CD4-positive, alpha-beta T cell treated with Interleukin-1 beta for 1 hour (primary cell): ENCODE measurements around the gene SC5D.

Experiments used
- DNase-seq, 2 donors: peaks; one replicate each; pipeline ENCODE4 v3.0.0-alpha.2; 2020 to 2022

The SC5D gene, protein sequence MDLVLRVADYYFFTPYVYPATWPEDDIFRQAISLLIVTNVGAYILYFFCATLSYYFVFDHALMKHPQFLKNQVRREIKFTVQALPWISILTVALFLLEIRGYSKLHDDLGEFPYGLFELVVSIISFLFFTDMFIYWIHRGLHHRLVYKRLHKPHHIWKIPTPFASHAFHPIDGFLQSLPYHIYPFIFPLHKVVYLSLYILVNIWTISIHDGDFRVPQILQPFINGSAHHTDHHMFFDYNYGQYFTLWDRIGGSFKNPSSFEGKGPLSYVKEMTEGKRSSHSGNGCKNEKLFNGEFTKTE

DNA sequence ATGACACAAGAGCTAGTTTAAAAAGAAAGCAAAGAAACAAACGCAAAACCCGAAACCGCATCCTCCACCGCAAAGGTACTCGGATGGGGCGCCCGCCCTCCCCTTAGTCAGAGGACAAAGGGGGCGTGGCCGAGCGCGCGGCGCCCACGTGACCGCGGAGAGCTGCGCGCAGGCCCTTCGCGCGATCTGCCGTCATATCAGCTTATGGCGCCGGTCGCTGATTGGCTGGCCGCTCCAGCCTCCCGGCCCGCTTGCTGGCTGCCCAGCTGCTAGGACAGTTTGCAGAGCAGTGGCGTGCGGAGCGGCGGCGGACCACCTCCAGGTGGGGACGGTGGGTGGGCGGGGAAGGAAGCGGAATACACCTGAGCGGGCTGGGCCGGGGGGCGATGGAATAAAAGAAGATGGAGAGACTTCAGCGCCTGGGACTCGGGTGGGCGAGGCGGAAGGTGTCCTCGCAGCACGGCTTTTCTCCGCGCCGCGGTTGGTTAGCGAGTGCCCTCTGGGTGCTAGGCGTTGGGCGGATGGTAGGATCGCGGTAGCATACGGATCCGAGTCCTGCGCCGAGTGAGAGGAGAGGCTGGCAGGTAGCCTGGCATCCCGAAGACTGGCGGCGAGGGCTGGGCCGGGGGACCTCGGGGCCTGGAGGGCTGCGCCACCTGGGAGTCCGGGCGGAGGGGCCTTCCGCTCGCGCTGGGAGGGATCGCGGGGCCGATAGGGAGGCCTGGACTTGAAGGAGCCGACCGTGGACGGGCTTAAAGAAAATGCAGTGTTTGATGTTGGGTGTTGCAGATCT lies at the start of gene SC5D:
Gene SC5D, plus strand, starts transcription at position 277 of the 793 bp plus-strand sequence. CDS start 10,605 bp downstream, outside the sequence.
- peak; percentile 94 to 96 for DNase-seq

GRCh38 chr11:121244884-121245283 lies 47.7 kb upstream of the SC5D start:
- DNase-seq = no peak

GRCh38 chr11:121246021-121246768 lies 46.4 kb upstream of the SC5D start:
- DNase-seq = no peak

- DNase-seq = no peak
Measured at GRCh38 chr11:121246769-121247035, 45.9 kb upstream of the SC5D start.

DNA sequence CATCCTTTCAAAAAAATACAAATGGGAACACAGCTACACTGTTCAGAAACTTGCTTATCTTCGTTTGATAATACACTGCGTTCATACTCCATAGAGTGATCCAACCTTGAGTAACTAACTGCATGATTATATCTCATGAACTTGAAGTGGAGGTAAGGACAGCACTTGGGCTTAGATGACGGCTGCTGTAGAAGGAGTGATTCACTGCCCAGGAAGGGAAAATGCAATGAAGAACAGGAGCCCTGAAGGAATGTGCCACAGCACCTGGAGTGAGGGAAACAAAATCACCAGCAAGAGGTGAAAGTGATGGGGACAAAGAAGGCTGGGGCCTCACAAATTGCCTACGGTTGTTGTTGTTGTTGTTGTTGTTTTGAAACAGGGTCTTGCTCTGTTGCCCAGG lies 44.1 kb upstream of the SC5D start:
- no peak for DNase-seq

DNA sequence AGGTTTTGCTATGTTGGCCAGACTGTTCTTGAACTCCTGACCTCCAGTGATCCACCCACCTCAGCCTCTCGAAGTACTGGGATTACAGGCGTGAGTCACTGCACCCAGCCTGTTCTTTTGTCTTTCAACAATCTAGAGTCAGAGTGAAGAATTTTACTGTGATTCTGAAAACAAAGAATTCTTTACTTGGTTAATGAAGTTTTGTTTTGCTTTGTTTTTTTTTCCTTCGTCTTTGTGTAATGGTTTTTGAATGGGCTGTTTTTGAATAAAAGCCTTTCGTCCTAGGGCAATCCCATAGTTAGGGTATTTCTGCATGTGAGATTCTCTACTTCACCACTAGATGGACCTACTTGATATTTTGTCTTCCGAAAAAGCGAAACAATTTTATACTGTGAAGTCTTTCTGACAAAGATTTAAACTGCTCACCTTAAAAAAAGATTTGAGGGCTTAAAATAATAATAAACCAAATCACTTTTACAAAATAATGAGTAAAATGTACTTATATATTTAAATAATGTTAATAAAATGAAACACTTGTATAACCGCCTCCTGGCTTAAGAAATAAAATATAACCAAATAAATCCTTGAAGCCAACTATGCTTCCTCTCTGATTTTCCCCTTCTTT lies 43.4 kb upstream of the SC5D start:
- peak in 1 of 2 donors; percentile 47 for DNase-seq

DNA sequence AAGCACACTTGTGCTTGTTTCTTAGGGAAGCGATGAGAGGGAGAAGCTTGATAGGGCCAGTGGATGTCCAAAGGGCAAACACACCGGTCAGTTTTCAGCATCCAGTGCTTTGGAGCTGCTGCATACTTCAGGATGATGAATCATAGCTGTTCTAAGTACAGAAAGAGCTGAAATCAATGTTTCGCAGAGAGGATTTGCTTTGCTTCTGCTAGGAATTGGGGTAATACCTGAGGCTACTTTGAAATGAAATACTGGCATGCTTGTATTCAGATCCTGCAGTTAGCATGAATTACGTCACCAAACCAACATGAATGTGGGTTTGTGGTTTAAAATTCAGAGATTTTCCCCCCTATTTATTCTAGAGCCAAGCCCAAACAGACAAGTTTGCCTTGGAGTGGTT lies 41.7 kb upstream of the SC5D start:
- no peak for DNase-seq

- no peak for DNase-seq
Measured at GRCh38 chr11:121253951-121254350, 38.6 kb upstream of the SC5D start.

DNA sequence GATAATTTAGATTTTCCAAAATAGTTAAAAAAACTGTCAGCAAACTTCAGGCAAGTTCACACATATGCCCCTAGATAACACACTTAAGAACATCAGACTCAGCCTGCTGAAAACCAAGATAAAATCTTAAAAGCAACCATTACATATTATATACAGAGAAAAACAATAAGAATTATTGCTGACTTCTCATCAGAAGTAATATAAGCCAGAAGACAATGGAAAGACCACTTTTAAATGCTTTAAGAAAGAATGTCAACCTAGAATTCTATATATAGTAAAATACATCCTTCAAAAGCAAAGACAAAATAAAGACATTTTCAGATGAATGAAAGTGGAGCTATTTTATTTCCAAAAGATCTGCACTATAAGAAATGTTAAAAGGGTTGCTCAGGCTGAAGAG lies 37.8 kb upstream of the SC5D start:
- DNase-seq = no peak

DNA sequence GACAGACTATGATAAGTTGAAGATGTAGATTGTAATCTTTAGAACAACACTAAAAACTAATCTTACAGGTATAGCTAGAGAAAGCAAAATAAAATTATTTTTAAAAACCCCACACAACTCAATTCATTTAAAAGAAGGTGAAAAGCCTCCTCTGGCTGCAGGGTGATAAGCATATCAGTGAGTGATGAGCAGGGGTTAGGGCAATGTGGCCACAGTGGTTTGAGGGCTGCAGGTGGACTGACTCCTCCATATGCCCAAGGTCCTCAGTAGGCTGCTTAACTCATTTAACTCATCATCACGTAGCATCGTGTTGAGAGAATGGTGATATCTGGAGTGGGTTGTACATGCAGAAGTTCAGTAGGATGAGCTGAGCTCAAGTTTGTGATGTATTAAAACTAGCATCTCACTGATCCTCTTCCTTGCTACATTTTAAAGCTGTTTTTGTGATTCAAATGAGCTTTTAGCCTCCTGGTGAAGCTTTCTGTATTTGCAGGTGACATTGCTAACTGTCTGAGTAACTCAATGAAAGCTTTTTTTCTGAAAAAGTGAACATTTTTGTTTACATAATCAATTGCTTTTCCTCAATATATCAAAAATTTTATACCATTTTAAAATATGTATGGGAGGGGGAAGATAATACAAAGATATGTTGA lies 37.0 kb upstream of the SC5D start:
- DNase-seq = no peak

DNA sequence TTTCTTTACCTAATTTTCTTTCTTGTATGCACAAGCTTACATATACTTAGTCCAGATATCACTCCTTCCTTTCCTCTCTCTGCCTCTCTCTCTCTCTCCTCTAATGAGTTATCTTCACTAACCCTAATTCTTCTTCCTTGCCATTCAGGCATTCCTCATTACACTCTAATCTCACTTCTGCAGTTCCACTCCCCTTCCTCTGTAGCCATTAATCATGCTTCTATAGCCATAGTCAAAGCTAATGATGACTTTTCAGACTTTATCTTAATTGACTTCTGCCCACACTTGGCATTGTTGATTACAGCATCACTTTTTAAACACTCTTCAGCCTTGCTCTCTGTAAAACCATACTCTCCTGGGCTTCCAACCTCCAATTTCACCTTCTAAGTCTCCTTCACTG lies 35.3 kb upstream of the SC5D start:
- no peak for DNase-seq

DNA sequence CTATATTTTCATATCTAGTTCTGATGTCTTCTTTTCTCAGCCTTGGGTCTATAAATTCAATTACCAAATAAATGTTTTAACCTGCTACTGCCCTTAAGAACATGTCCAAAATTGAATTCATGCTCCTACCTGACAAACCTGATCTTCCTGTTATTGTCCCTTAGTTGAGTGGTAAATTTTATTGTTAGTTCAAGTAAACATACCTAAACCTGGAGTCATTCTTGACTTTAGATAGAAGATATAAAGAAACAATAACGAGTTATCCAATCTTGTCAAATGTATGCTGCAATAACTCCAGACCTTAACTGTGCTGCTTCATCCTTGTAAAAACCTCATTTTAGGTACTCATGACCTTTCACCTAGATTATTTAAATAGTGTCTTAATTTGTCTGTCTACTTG lies 34.6 kb upstream of the SC5D start:
- no peak for DNase-seq

DNA sequence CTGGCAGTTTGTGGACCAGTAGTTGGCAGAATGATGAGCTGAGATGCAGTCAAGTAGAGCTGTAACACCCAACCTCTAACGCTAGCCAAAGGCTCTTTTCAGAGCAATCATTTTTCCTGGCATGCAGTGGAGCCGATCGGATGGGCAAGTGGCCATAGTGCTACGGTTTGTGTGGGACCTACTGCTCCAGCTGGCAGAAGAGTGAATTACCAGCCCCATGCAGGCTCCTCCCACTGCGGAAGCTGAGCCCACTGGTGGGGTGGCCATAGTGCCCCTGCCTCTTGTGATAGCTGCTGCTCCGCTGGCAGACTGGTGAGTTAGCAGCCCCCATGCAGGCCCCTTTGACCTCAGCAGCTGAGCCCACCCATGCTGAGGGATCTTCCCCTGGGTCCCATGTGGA lies 27.0 kb upstream of the SC5D start:
- no peak for DNase-seq

GRCh38 chr11:121268581-121268980 lies 24.0 kb upstream of the SC5D start:
- no peak for DNase-seq

DNA sequence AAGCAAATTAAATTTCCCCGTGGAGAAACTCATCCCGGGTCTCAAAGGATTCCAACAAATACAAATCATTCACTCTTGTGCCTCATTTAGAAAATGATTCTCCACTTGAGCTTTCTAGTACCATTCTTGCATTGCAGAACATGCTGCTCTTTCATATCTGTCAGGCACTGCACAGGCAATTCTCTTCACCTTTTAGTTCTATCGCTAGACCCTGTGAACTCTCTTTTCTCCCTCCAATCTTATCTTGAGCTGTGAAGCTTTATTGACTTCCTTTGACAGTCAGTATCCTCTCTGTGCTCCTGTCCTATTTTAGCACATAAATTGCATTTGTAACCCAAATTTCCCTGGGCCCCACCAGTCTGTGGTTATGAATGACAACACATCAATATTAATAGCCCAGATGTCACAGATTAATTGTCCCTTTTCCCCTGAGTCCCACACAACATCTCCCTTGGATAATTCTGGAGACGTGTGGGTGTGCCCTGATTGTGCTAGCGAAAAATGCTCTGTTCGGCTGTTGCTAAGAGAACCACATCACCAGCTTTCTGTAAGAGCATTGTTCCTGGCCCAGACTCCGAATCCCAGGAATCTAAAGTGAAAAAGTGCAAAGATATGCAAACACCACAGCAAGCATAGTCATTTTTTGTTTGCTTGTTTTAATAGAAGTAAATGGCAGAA lies 22.4 kb upstream of the SC5D start:
- no peak for DNase-seq

- no peak for DNase-seq
Measured at GRCh38 chr11:121274332-121274991, 18.1 kb upstream of the SC5D start.

- no peak for DNase-seq
Measured at GRCh38 chr11:121281698-121282097, 10.9 kb upstream of the SC5D start.

DNA sequence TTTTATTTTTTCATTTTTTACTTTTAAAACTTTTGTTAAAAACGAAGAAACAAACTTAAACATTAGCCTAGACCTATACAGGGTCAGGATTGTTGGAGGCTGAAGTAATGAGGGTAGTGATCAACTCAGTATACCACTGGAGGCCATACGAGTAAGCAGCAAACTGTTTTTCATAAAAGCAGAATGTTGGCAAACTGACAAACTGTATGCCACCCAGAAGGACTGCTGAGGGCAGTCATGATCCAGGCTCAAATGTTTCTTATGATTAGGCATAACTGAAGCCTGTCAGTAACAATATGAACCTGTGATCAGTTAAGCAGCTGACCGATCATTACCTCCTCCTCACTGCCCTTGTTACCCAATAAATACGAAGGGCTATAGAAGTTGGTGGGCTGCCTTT lies 10.2 kb upstream of the SC5D start:
- DNase-seq = no peak

- no peak for DNase-seq
Measured at GRCh38 chr11:121282886-121283502, 9.6 kb upstream of the SC5D start.

- DNase-seq = no peak
Measured at GRCh38 chr11:121291319-121291718, 1.3 kb upstream of the SC5D start.

DNA sequence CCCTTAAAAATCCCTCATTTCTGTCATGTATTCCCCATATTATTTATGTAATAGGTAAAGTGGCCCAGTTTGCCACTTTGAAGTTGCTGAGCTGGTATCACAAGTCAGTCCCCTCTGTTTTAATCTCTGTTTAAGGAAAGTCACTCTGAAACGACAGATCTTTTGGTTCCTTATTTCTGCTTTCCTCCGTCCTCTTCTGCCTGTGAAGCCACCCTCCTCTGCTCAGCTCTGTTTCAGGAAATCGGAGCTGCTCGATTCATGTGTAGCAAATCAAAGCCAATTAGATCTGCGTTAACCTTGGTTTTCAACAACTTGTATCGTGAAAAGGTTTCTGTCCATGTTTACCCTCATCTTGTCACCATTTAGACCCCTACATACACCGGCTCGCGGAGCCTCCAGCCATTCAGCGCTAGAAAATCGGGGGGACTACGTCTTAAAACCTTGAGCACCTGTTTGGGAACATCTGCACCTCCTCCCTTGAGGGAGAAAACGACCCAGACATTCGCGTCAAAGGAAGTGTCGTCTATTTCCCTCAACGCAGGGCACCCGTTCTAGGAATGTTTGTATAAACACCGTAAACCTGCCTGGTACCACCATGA lies 576 bp upstream of the SC5D start:
- no peak for DNase-seq
